MCF 10A (cell line): Measurements from ENCODE around the gene OLFM4. TPM values are rescaled to one million over a fixed set of nuclear protein-coding genes. Genes with fewer than 3 reads are reported as not detected.

ENCODE experiments used
- BruUV-seq: library from RNA; stranded (reverse); fragments of 400-500 nt; replicated peaks from 2 replicates; lab custom pipeline; 2021; lab: Mats Ljungman, UMichigan
- CTCF ChIA-PET: fragments of 300-600 bp; sonication (Branson Sonifier 250); formaldehyde crosslinking; extraction: SDS; loops from one replicate; lab custom pipeline; 2021; ENCODE audit warnings: antibody characterized with exemption, inconsistent platforms; lab: Yijun Ruan, JAX
- POLR2A ChIA-PET: fragments of 300-600, 350-650 bp; sonication (Branson Sonifier 250); formaldehyde crosslinking; extraction: SDS; loops from one replicate; lab custom pipeline; 2020; ENCODE audit warnings: antibody characterized with exemption, inconsistent platforms; lab: Yijun Ruan, JAX
- DNase-seq: peaks from one replicate; pipeline ENCODE4 v3.0.0-alpha.2; 2018; ENCODE audit not compliant: unreplicated experiment
- H3K27ac Mint-ChIP-seq: one replicate; pipeline ENCODE4 v1.8.0; 2022; ENCODE audit warnings: mild to moderate bottlenecking, low read depth, mixed read lengths; ENCODE audit not compliant: unreplicated experiment
- H3K27me3 Mint-ChIP-seq: one replicate; pipeline ENCODE4 v1.8.0; 2022; ENCODE audit warnings: mixed read lengths; ENCODE audit not compliant: insufficient read depth, unreplicated experiment
- H3K36me3 Mint-ChIP-seq: one replicate; pipeline ENCODE4 v1.8.0; 2022; ENCODE audit warnings: mild to moderate bottlenecking, moderate library complexity, mixed read lengths; ENCODE audit not compliant: insufficient read depth, unreplicated experiment
- H3K4me1 Mint-ChIP-seq: one replicate; pipeline ENCODE4 v1.8.0; 2022; ENCODE audit warnings: mixed read lengths; ENCODE audit not compliant: insufficient read depth, unreplicated experiment
- H3K4me3 Mint-ChIP-seq: one replicate; pipeline ENCODE4 v1.8.0; 2022; ENCODE audit warnings: mild to moderate bottlenecking, moderate library complexity, mixed read lengths; ENCODE audit not compliant: unreplicated experiment
- H3K9me3 Mint-ChIP-seq: one replicate; pipeline ENCODE4 v1.8.0; 2022; ENCODE audit warnings: mixed read lengths; ENCODE audit not compliant: unreplicated experiment
- CTCF ChIP-seq: fragments of 200-600 bp; IDR thresholded peaks from one replicate; pipeline ENCODE4 v1.8.0; 2022; ENCODE audit warnings: antibody characterized with exemption, mild to moderate bottlenecking; ENCODE audit not compliant: unreplicated experiment
- intact Hi-C: fragments of 100-400 bp; cut with micrococcal nuclease; formaldehyde crosslinking; loops from 2 replicates; pipeline ENCODE4 v1.14.1; 2022
- total RNA-seq: library from RNA; stranded (reverse); gene quantifications from 2 replicates; pipeline ENCODE4 v1.2.3, GENCODE V29; 2022

OLFM4 gene
- total RNA-seq, 1 experiment from 2014 or later: not detected

GRCh38 chr13:52983836-52984235 lies 44.8 kb upstream of the OLFM4 start:
- H3K36me3 Mint-ChIP-seq: no peaks in the 10 kb centered on the region
- H3K4me1 Mint-ChIP-seq: peaks cover 16% of the 10 kb centered on the region
- no TSS peak for BruUV-seq
- intact Hi-C loops: no loop called here
- no peak for TF ChIP-seq CTCF
- DNase-seq: no peak
- H3K4me3 Mint-ChIP-seq: no peak overlapping the region
- ChIA-PET CTCF (interaction anchor here (0.7 to 3.5 kb wide), 3 partner anchors 13 to 179 kb away, joined by 3 to 21 read pairs (median 5); no protein-coding TSS in a partner anchor), POLR2A (no interaction called here)
- H3K9me3 Mint-ChIP-seq: no peaks in the 10 kb centered on the region
- no peak overlapping the region for H3K27ac Mint-ChIP-seq
- H3K27me3 Mint-ChIP-seq: no peaks in the 10 kb centered on the region

- no peak for DNase-seq
- no peaks in the 10 kb centered on the region for H3K9me3 Mint-ChIP-seq
- H3K27me3 Mint-ChIP-seq: no peaks in the 10 kb centered on the region
- peaks cover 16% of the 10 kb centered on the region for H3K4me1 Mint-ChIP-seq
- H3K36me3 Mint-ChIP-seq: no peaks in the 10 kb centered on the region
- no peak overlapping the region for H3K4me3 Mint-ChIP-seq
- no peak overlapping the region for H3K27ac Mint-ChIP-seq
- intact Hi-C loops: no loop called here
- TF ChIP-seq CTCF: no peak
- ChIA-PET CTCF (interaction anchor here (0.8 kb wide), 1 partner anchor 91 kb away, joined by 3 read pairs; no protein-coding TSS in a partner anchor), POLR2A (no interaction called here)
- BruUV-seq: no TSS peak
Observed at GRCh38 chr13:52984881-52985363, 43.7 kb upstream of the OLFM4 start.

- Mint-ChIP-seq H3K36me3 (no peaks in the 10 kb centered on the region), H3K4me3 (no peak overlapping the region), H3K27me3 (peaks cover 6% of the 10 kb centered on the region), H3K9me3 (no peaks in the 10 kb centered on the region), H3K27ac (no peak overlapping the region), H3K4me1 (no peaks in the 10 kb centered on the region)
- CTCF ChIA-PET: no interaction called here
- no TSS peak for BruUV-seq
- no peak for DNase-seq
- no peak for TF ChIP-seq CTCF
- POLR2A ChIA-PET: no interaction called here
- intact Hi-C loops: no loop called here
Observed at GRCh38 chr13:52991344-52992020, 37.1 kb upstream of the OLFM4 start.

- H3K9me3 Mint-ChIP-seq: no peaks in the 10 kb centered on the region
- no peak overlapping the region for H3K27ac Mint-ChIP-seq
- intact Hi-C loops: no loop called here
- H3K27me3 Mint-ChIP-seq: peaks cover 12% of the 10 kb centered on the region
- H3K36me3 Mint-ChIP-seq: no peaks in the 10 kb centered on the region
- TF ChIP-seq CTCF: no peak
- DNase-seq: no peak
- ChIA-PET POLR2A (no interaction called here), CTCF (no interaction called here)
- H3K4me1 Mint-ChIP-seq: no peaks in the 10 kb centered on the region
- no peak overlapping the region for H3K4me3 Mint-ChIP-seq
- no TSS peak for BruUV-seq
Observed at GRCh38 chr13:52992110-52992509, 36.5 kb upstream of the OLFM4 start.
